Ovary (tissue), 3 donors: ENCODE measurements around the gene NOS1.
"Not testable (repeated sequence)": the region's sequence is repeated elsewhere in the genome, so short reads cannot be mapped to it uniquely, and the experiment has no call there.

ENCODE experiments used
- EP300 ChIP-seq: sonication (generic); formaldehyde crosslinking; IDR thresholded peaks from one replicate; pipeline ENCODE4 v1.6.1; 2017; ENCODE audit warnings: antibody characterized with exemption
- POLR2A ChIP-seq: fragments of 450-650 bp; IDR thresholded peaks from one replicate; pipeline ENCODE4 v1.6.1; 2017; ENCODE audit warnings: antibody characterized with exemption, mild to moderate bottlenecking, moderate library complexity
- TF ChIP-seq, protein P1 (sequence below), 3 donors: fragments of 450-650 bp in 2 of 3; fragments of 200-600 bp in 1 of 3; IDR thresholded peaks; one replicate each; pipeline versions ENCODE4 v1.5.1 to v1.8.0; 2016 to 2022; ENCODE audit warnings: antibody characterized with exemption in 3 of 3, mild to moderate bottlenecking in 1 of 3
- donor health status: DM: no; HTN: no; CAD: no.

GRCh38 chr12:117220947-117221346, 140.5 kb downstream of the NOS1 start:
- not testable (repeated sequence) for TF ChIP-seq EP300, POLR2A
- TF ChIP-seq, protein P1, sequence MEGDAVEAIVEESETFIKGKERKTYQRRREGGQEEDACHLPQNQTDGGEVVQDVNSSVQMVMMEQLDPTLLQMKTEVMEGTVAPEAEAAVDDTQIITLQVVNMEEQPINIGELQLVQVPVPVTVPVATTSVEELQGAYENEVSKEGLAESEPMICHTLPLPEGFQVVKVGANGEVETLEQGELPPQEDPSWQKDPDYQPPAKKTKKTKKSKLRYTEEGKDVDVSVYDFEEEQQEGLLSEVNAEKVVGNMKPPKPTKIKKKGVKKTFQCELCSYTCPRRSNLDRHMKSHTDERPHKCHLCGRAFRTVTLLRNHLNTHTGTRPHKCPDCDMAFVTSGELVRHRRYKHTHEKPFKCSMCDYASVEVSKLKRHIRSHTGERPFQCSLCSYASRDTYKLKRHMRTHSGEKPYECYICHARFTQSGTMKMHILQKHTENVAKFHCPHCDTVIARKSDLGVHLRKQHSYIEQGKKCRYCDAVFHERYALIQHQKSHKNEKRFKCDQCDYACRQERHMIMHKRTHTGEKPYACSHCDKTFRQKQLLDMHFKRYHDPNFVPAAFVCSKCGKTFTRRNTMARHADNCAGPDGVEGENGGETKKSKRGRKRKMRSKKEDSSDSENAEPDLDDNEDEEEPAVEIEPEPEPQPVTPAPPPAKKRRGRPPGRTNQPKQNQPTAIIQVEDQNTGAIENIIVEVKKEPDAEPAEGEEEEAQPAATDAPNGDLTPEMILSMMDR (IDR thresholded peaks at IDR 0.05): not testable (repeated sequence)
